Activated CD8-positive, alpha-beta memory T cell treated with anti-CD3 and anti-CD28 coated beads, Interleukin-2, amount 50 U/mL, for 4 hours (primary cell): Measurements from ENCODE around the gene DSCAM.

Experiments
- DNase-seq: peaks from one replicate; pipeline ENCODE4 v3.0.0-alpha.2; 2020

Gene DSCAM

DNA sequence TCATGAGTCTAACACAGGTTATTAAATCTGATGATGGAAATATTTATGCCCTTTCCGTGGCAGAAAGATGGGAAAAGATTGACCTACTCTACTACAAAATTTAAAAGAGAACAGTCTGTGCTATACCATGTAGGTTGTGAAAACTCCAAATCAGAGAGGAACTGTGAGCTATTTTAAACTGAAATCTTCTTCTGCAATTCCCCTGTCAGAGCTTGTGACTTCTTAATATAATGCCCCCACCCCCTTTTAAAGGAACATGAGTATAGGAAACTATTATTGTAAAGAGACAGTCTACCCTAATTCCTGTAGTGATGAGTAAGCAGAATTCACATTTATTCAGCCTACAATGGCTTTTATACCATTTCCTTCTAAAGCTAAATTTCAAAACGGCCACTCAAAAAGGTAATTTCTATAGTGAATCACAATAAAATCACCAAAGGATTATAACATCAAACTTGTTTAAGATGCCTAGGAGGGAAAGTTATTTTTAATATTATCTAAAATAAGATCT lies 11.7 kb downstream of the DSCAM start:
- DNase-seq: no peak

GRCh38 chr21:40833184-40833583 lies 13.8 kb downstream of the DSCAM start:
- DNase-seq: no peak

- DNase-seq: no peak
These were observed 14.6 kb downstream of the DSCAM start for GRCh38 chr21:40832316-40832715.

DNA sequence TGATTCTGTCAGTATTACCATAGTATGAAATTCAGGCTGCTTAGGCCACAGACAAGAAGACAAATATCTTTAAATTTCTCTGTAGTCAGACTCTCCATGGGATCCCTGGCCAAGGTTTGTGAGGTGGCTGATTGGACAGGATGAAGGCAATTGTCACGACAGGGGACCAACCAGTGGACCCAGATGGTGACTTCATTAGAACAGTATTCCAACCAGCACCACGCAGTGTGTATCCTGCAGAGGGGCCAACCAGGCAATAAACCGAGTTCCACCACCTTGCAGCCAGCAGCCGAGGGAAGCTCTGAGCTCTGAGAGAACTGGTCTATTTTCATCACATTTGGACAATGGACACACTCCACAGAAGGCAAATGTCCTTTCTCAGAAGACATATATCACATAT lies 16.1 kb downstream of the DSCAM start:
- DNase-seq: no peak

- no peak for DNase-seq
These were observed 17.2 kb downstream of the DSCAM start for GRCh38 chr21:40829791-40830190.

- DNase-seq: no peak
These were observed 17.6 kb downstream of the DSCAM start for GRCh38 chr21:40829308-40829707.

DNA sequence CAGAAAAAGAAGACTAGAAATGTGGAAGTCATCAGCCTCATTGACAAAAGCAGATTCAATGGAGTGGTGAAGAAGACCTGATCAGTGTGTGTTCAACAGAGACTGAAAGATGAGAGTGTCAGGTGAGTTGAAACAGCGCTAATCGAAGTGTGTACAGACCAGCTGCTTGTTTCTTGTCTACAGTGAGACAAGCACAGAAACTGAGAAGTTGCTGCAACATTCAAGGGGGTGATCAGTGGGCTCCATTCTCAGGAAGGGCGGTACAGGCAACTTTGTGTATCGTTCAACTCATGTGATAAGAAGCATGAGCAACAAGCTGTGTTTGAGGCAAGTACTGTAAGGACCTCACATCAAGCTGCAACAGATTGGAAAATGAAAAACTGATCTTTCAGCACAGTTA lies 19.4 kb downstream of the DSCAM start:
- no peak for DNase-seq

DNA sequence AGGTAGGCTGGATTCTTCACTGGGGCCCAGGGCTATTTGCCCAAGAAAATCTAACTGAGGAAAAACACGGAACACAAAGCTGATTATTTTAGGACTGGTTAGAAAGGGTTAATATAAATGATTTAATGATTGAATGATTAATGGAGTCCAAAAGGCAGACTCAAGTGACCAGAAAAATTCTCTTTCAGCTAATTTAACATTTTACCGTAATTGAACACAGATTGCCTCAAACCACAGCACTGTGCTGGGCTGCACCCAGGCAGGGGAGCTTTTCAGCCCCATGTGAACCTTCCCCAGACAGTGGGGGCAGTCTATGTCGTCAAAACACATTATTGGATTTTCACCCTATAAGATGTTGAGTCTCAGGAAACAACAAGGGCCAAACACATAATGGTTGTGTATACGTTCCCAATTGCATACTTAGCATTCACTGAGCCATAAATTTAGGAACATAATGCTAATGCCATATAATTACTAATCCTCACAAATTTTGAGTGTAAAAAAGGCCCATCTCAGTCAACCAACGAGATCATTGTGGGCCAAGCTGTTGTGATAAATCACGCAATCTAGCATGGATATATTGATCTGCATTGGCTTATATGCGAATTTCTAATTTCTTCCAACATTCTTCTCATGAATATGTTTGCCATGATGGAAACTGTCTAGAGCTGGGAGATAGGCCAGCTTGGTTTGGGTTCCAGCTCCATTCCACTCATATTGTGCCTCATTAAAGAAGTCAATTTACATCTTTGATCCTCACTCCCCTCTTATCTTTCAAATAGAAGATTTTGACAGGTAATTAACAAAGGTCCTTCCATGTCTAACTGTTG lies 27.7 kb downstream of the DSCAM start:
- DNase-seq: no peak

GRCh38 chr21:40813918-40814317 lies 33.0 kb downstream of the DSCAM start:
- DNase-seq: no peak

DNA sequence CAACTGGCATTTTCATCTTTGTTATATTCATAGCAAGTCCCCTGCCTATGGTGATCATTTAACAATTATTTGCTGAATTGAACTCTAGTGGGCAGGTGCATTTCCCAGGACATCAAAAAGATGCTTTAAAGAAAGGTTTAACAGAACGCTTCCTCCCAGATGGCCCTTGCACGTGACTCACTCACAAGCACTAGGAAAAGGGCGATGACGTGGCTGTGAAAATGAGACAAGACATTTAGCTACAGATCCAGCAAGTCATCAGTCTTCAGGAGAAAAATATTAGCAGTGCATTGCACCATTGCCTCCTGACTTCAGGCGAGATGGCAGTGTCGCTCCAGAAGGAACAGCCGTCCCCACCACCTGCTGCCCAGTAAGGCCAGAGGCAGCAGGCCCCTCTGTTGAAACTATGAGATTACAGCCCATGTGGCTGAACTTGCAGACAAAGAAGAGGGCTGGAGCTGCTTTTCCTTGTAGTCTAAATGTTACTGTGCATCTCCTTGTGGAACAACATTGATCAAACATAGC lies 37.2 kb downstream of the DSCAM start:
- DNase-seq: no peak

- DNase-seq: no peak
These were observed 43.9 kb downstream of the DSCAM start for GRCh38 chr21:40803101-40803500.

GRCh38 chr21:40800126-40800525 lies 46.8 kb downstream of the DSCAM start:
- no peak for DNase-seq

DNA sequence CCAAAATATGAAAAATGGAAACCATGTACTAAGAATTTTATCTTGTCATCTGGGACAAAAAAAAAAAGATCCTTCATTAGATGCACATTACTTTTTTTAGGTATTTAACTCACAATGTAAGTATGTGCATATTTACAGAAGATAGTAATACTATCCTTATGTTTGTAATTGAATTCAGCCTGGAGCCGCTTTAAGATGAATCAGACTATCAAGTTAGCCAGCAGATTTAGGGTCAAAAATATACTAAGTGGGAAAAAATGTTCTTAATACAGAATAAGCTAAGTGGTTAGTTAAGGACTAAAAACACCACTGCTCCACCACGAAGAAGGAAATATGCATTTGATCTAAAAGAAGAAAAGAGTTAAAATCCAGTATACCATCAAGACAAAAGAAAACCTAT lies 49.1 kb downstream of the DSCAM start:
- DNase-seq: no peak

DNA sequence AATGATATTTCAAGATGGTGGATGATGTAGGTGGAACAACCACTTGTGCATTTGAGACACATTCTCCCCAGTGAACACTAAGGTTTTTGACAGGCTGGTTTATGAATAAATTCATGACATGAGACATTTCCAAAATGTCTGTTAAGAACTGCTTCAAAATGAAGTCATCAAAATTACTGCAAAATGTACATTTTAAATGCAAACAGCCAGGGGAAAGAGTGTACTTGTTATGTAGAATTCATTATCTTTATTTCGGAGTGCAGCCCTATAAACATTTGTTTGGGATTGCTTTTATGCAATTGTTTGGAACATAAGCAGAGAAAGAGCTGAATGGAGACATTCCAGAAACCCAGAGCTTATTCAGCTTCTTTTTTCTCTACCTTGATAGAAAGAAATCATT lies 49.5 kb downstream of the DSCAM start:
- DNase-seq: no peak

- no peak for DNase-seq
These were observed 50.5 kb downstream of the DSCAM start for GRCh38 chr21:40796464-40796863.

GRCh38 chr21:40795313-40795712 lies 51.6 kb downstream of the DSCAM start:
- DNase-seq: no peak

DNA sequence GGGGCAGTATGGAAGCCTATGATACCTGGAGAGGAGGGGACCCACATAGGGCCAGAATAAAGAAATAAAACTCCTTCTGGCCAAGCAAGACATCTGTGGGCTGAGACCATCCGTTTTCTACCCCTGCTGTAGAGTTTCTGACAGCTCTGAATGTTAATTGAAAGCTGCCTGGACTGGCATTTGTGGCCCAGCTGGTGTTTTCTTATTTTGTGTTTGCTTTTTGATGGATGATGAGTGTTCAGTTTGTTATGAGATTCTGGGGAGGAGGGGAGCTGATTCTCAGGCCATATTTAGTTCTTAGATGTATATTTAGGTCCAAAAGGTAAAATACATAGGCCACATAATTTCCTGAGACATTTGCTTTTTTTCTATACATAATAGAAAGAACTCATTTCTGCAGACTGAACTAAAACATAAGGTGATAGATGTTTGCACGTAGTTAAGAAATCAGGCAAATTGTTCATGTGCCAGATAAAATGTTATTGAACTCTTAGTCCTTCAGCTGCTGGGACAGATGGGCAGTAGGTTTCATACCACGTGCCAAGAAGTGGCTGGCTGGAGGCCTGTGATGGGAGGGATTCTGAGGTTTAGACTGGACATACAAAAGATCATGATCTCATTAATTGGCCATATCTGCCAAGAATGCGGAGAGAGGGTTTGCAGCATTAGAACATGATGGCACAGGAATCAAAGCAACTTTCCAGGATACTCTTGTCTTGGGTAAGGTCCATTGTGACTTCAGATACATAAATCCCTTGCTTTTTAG lies 54.1 kb downstream of the DSCAM start:
- no peak for DNase-seq

DNA sequence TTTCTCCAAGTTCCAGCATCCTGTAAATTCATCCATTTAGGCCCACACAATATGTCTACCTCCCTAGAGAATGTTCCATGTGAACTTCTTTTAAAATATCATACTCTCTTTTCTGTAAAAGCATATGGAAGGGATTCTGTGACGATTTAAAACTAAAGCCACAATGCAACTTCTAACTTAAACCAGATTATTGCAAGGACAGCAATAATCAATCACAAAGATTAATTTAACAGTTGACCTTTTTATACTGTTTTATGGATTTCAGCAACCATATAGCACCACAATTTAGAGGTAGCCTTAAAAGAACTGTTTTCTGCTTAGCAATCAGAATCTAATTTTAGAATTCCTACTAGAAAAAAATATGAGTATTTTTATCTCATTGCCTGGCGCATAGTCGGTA lies 58.3 kb downstream of the DSCAM start:
- DNase-seq: no peak

DNA sequence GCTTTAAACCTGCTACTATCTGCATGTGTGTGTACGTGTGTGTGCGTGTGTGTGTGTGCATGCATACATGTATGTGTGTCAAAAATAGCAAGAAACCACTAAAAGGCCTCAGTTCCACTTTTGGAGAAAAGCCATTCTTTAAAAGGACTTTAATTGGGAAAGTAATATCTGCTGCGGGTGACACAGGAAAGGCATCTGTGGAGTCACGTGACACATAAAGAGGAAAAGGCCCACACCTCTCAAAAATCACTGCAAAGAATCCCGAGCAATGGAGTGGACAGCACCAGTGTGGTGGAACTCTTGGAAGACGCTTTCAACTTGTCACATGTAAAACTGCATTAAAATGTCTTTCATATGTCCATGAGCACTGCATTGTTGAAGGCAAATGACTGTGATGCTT lies 63.6 kb downstream of the DSCAM start:
- DNase-seq: no peak

GRCh38 chr21:40770435-40771055 lies 76.4 kb downstream of the DSCAM start:
- no peak for DNase-seq

DNA sequence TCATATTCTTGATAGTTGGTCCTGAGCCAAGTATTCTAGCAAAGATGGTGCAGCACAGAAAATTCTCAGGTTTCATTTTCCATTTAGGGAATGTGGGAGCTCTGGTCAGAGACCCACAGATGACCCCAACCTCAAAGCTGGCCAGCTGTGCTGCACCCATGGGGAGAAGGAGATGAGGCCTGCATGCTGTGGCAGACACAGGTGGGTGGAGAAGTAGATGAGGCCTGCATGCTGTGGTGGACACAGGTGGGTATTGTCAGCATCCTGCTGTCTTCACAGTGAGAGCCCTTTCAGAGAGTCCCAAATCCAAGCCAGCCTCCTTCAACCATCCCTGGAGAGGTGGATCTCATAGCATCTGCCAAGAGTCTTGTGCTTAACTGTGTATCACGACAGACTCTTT lies 77.7 kb downstream of the DSCAM start:
- DNase-seq: no peak

- no peak for DNase-seq
These were observed 78.9 kb downstream of the DSCAM start for GRCh38 chr21:40768056-40768455.

- DNase-seq: no peak
These were observed 80.6 kb downstream of the DSCAM start for GRCh38 chr21:40766381-40766780.

GRCh38 chr21:40765811-40766210 lies 81.1 kb downstream of the DSCAM start:
- DNase-seq: no peak
